Activated CD8-positive, alpha-beta memory T cell treated with anti-CD3 and anti-CD28 coated beads for 36 hours (primary cell): ENCODE data around the gene RALGAPA2. TPM values are rescaled to one million over a fixed set of nuclear protein-coding genes. Genes with fewer than 3 reads are reported as not detected.

Source experiments
- CTCF ChIA-PET: fragments of 350-600 bp; sonication (Branson Sonifier 250); formaldehyde crosslinking; loops from one replicate; lab custom pipeline; 2021; ENCODE audit warnings: antibody characterized with exemption; lab: Charles Lee
- POLR2A ChIA-PET: fragments of 350-600 bp; sonication (Branson Sonifier 250); formaldehyde crosslinking; loops from one replicate; lab custom pipeline; 2021; ENCODE audit warnings: antibody characterized with exemption; lab: Charles Lee
- total RNA-seq, 2 experiments: library from RNA; stranded (reverse); gene quantifications; one replicate each; pipeline ENCODE4 v1.2.3, GENCODE V29; 2021

RALGAPA2 gene
- total RNA-seq, 2 experiments from 2014 or later: 13.8 to 15.1 TPM

DNA sequence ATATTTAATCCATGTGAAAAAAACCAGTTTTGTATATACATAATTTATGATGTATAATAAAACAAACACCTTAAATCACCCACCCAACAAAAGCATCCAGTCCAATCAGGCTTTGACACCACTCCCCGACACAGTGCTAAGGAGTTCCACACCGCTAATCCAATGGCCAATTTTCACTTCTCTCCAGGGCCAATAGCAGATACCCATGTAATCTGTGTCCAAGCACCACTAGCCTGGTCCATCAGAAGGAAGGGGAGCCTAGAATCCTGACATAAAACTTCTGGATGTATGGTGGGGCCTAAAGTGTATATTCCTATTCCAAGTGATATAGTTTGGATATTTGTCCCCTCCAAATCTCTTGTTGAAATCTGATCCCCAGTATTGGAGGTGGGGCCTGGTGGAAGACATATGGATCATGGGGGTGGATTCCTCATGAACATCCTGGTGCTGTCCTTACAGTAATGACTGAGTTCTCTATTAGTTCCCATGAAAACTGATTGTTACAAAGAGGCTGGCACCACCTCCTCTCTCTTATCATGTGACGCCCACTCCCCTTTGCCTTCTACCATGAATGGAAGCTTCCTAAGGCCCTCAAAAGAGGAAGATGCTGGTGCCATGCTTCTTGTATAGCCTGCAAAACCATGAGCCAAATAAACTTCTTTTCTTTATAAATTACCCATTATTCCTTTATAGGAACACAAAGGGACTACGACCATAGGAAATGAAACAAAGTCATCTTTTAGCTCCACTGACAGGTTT is 20.8 kb downstream of the RALGAPA2 start:
- POLR2A ChIA-PET: no interaction called here
- CTCF ChIA-PET: no interaction called here

DNA sequence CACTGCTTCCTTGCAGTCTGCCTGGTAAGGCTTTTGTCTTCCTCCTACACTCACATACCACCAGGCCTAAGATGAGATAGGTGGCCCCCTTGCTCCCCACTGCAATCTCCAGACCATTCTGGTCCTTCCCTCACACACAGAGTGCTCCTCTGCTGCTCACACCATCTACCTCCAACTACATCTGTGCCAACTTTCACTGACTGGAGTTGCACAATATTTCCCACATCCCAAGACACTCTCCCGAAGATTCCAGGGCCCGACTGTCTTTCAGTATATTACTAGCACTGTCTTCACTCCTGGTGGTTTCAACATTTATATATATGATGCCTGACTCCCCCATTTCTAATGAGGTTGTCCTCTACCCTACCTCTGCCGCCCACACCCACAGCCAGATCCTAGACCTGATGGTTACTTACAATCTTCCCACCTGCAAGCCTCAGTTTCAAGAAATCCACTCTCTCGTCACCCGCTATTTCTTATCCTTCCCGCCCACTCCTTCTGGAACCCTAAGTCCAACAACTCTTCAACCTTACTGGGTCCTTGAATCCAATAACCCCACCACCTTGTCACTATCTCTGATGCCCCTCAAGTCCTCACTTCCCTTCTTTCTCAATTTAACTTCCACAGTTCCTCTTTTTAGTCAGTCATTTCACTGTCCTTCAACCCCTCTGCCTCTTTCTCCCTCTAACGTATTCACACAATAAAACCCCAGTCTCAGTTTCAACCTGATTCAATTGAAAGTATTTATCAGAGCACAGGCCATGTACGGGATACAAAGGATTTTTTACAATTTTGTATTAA is 21.6 kb downstream of the RALGAPA2 start:
- CTCF ChIA-PET: no interaction called here
- POLR2A ChIA-PET: no interaction called here

DNA sequence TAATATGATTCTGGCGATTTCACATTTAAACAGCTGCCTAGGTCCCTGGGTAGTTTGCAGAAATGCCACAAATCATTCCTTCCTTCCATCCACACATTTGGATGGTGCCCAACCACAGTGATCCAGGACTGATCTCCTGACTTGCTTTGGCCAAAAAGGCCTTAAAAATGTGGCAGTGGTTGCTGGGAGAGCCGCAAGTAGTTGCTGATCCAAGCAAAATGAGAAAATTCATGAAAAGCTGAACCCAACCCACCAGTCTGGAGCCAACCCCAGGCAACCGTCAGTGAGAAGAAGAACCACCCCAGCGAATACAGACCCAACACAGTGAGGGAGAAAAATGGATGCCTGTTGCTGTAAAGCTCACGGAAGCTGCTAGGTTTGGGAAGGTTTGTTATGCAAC is 25.1 kb downstream of the RALGAPA2 start:
- POLR2A ChIA-PET: no interaction called here
- CTCF ChIA-PET: no interaction called here

GRCh38 chr20:20685635-20686034 is 26.8 kb downstream of the RALGAPA2 start:
- ChIA-PET POLR2A (no interaction called here), CTCF (interaction anchor here (0.7 kb wide), 1 partner anchor 1505 kb away, joined by 4 read pairs; no protein-coding TSS in a partner anchor)

DNA sequence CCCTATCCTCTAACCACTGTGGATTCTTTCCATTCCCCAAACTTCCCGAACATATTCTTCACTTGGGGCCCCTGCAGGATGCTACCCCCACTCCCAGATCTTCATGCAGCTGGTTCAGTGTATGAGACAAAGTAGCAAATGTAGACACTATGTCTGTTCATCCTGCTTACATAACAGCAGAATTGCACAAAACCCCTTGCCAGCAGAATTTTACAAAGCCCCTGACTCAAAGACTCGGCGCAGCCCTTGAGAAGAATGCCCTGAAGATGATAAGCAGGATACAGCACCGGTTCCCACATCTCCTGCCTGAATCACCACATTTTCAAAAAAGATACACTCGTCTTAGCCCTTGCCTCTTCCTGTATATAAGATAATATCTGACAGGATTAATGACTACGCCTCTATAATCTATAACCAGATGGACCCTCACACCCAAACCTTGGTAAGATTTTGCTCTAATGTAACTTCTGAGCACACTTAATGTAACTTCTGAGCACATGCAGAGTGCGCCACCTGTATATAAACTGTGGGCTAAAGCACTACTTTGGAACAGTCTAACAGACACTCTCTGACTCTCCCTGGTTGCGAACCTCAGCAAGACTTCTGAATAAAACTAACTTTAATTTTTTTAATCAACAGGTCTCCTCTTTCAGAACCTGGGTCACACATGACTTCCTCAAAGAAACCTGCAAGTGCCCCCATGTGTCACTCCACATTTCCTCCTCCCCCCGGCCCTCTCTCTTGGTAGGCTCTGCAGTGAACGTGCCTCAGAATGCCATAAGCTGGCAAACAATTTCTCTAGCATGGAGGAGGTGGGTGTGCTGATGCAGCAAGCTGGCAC is 28.7 kb downstream of the RALGAPA2 start:
- ChIA-PET POLR2A (no interaction called here), CTCF (no interaction called here)

DNA sequence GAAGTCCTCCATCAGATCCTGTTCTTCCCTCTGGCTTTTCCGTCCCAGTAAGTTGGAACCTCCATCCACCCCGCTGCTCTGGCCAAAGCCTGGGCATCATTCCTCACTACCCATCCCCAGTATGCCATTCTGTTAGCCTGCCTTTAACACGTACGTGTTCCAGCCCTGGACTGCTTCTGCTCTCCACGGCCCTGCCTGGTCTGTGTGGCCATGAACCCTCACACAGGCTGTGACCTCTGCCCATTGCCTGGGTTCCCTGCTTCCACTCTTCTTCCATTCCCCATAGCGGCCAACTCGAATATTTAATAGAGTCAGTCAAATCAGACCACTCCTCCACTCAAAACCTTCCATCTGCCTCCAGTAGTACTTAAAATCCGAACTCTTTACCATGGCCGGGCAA is 29.4 kb downstream of the RALGAPA2 start:
- CTCF ChIA-PET: no interaction called here

GRCh38 chr20:20680991-20681508 is 31.4 kb downstream of the RALGAPA2 start:
- CTCF ChIA-PET: no interaction called here
- POLR2A ChIA-PET: no interaction called here

More for the DNA sequence above, 29.4 kb downstream of the RALGAPA2 start:
- POLR2A ChIA-PET: no interaction called here

- CTCF ChIA-PET: no interaction called here
- POLR2A ChIA-PET: no interaction called here
These were observed 33.1 kb downstream of the RALGAPA2 start for GRCh38 chr20:20679316-20679715.

DNA sequence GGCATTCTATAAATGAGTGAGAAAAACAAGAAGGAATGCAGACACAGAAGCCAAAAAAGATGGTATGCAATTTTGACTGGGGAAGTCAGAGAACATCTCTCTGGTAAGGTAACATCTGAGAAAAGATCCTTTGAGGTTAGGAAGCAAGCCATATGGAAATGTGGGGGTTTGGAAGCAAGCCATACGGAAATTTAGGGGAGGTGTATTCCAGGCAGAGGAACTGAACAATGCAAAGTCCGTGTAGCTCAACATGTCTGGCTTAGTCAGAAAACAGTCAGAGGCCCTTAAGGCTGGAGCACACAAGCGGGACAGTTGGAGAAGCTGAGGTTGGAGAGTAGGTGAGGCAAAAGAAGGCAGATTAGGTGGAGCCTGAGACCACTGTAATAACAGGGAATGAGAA is 35.3 kb downstream of the RALGAPA2 start:
- ChIA-PET POLR2A (no interaction called here), CTCF (no interaction called here)

DNA sequence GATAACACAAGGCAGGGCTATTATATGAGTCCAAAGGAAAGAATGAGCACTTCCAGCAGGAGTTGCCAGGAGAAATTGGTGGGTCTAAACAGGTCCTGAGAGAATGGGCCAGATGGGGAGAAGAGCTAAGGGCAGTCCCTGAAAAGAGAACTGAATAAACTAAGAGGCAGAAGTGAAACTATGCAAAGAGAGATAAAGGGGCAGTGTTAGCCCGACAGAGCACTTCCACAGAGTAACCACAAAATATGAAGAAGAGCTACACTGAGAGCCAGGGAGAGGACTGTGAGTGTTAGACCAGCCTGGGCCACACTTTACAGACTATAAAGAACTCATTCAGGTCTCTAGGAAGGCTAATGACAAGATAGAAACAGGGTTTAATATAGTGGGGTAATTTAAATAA is 43.8 kb downstream of the RALGAPA2 start:
- ChIA-PET CTCF (no interaction called here), POLR2A (no interaction called here)

- POLR2A ChIA-PET: no interaction called here
- CTCF ChIA-PET: no interaction called here
These were observed 46.1 kb downstream of the RALGAPA2 start for GRCh38 chr20:20666359-20666758.

DNA sequence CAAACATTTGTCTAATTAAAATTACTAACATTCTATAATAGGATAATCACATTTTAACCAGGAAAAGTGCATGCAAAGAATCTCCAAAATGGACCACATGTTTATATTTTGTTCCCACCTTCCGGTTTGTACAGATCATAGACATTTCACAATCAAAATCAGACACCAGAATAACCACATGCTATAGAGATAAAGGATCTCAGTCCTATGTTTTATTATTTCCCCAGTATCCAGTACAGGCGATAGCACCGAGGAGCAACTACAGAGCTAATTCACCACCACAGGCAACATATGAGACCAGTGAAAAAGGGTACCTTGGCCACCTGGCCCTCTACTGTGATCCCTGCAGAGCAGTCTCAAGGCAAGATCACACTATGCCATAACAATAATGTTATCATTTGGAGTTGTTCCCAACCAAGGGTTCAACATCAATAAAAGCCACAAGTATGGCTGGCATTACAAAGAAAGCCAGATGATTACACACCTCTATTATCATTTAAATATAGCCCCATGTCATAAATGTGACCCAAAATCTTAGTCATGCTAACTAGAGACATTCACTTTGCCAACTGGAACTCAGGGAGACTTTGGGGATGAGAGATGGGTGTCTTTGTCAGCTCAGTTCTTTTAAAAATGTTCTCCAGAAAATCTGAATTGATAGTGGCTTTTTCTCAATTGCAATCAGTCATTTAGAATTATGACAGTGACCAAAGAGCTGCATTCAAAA is 46.7 kb downstream of the RALGAPA2 start:
- CTCF ChIA-PET: interaction anchor here (0.9 kb wide), 2 partner anchors 25 to 159 kb away, joined by 3 to 4 read pairs; no protein-coding TSS in a partner anchor
- POLR2A ChIA-PET: no interaction called here

DNA sequence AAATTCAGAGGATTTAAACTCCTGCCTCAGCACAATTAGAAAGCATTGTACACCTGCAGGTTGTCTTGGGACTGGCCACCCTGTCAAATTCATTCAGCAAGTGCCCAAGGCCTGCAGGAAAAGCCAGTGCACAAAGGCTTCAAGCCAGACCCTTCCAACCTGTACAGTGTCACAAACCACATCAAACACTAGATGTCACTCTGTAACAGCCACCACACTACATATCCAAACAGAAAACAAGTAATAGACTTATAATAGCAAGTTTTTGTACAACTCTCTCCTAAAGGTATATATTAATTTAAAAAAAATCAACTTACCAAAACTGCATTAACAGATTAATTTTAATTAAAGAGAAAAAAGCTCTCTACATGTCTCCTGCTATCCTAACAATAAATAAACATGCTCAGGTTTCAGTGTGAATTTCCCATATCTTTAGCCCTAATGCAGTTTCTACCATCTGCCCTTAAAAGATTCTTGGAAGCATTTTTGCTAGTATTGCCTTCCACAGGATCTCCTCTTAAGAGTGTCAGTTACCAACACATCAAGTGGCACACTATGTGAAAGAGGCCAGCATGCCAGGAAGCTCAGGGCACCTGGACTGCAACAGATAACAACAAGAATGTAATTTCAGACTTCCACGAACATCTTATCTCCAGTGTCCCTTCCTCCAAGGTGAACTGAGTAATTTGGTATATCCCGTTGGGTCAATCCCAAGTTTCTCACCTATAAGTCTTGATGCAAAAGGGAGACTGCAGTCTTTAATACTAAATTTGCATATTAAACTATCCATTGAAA is 47.5 kb downstream of the RALGAPA2 start:
- POLR2A ChIA-PET: no interaction called here
- CTCF ChIA-PET: interaction anchor here (0.9 kb wide), 2 partner anchors 25 to 160 kb away, joined by 3 to 4 read pairs; no protein-coding TSS in a partner anchor

DNA sequence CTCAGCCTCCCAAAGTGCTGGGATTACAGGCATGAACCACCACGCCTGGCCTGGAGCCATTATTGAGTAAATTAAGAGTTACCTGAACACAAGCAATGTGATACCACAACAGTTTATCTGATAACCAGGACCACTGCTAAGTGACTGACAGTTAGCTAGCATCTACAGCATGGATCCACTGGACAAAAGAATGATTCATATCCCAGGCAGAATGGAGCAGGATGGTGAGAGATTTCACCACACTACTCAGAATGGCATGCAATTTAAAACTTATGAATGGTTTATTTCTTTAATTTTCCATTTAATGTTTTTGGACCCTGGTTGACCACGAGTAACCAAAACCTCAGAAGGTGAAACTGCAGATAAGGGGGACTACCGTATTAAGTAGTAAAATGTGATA is 48.6 kb downstream of the RALGAPA2 start:
- CTCF ChIA-PET: no interaction called here
- POLR2A ChIA-PET: no interaction called here

DNA sequence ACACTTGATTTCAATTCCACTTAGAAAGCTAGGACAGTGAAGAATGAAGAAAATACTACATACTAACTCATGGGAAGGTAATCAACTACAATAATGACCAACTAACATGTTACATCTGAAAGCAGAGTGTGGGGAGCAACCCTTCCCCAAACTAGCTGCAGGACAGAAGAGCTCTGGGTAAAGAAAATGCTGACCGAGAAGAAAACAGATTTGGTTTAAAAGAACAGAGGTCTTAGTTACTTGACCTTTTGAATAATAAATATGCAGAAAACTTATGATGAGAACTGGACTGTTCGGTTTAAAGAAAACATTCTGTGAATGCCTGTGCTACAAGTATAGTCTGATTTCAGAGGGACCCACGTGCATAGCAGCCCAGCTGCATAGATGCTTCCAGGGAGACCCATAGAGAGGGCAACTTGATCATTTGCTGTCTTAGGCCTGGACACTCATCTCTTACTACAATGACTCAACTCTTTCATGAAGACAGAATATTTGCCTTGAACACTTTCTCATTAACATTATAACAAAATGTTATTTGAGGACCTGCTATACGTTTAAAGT is 53.5 kb downstream of the RALGAPA2 start:
- ChIA-PET POLR2A (no interaction called here), CTCF (no interaction called here)

GRCh38 chr20:20658123-20658522 is 54.3 kb downstream of the RALGAPA2 start:
- ChIA-PET POLR2A (no interaction called here), CTCF (no interaction called here)

DNA sequence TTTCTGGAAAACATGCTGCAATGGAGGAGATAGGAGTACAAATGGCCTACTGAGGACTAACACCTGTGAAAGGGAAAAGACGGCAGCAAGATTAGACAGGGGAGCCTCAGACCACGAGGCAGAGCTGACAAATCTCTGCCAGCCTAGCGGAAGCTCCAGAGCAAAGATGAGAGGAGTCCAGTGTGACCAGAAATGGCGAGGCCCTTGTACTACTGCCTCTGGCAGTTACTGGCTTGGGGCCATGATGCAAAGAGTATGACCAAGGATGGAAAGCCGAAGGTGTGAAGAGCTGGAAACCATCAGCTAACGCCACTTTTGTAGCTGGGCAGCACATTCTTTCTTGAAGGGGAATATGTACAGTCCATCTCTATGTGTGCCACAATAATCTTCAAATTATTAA is 55.4 kb downstream of the RALGAPA2 start:
- ChIA-PET CTCF (no interaction called here), POLR2A (no interaction called here)

- ChIA-PET CTCF (interaction anchor here (1.0 kb wide), 1 partner anchor 169 kb away, joined by 3 read pairs; no protein-coding TSS in a partner anchor), POLR2A (no interaction called here)
These were observed 56.6 kb downstream of the RALGAPA2 start for GRCh38 chr20:20655883-20656282.
